ENCODE data around the gene KRT34.
"Not testable (repeated sequence)": the region's sequence is repeated elsewhere in the genome, so short reads cannot be mapped to it uniquely, and the experiment has no call there.

DNA sequence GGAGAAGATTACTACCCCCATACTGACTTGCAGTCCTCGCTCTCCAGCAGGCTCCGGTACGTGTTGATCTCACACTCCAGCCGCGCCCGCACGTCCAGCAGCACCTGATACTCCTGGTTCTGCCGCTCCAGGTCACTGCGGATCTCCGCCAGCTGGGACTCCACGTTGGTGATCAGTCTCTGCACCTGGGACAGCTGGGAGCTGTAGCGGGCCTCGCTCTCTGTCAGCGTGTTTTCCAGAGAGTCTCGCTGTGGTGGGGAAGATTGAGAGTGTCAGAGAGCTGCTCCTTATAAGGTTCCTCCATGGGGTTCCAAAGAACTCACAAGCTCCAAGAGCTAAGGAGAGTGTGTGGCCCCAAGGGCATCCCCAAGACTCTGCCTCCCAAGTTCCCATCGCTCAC lies 35.7 kb downstream of the KRT34 start:
- not testable (repeated sequence) for TF ChIP-seq POLR2A, TAF1, POLR2AphosphoS5 (IDR thresholded peaks at IDR 0.05; ENCODE audit: low read depth, low read length)
